Muscle layer of duodenum (tissue), 2 donors: ENCODE results near the gene OSBP.
"Not testable (repeated sequence)": the region's sequence is repeated elsewhere in the genome, so short reads cannot be mapped to it uniquely, and the experiment has no call there.

Source experiments
- H3K27ac ChIP-seq: one replicate; pipeline ENCODE4 v1.7.0; 2013; ENCODE audit warnings: mild to moderate bottlenecking, low read length
- H3K27me3 ChIP-seq: one replicate; pipeline ENCODE4 v1.7.0; 2013; ENCODE audit warnings: low read depth, mild to moderate bottlenecking, control low read depth, low read length
- H3K36me3 ChIP-seq, 2 donors: one replicate each; pipeline ENCODE4 v1.7.0; 2013; ENCODE audit warnings: low read length in 2 of 2, control low read depth in 1 of 2, mild to moderate bottlenecking in 1 of 2; ENCODE audit not compliant: insufficient read depth in 2 of 2, control insufficient read depth in 1 of 2
- H3K4me1 ChIP-seq, 2 donors: one replicate each; pipeline ENCODE4 v1.7.0; 2013; ENCODE audit warnings: low read length in 2 of 2, mild to moderate bottlenecking in 2 of 2, control low read depth in 1 of 2, moderate library complexity in 1 of 2; ENCODE audit not compliant: insufficient read depth in 2 of 2, control insufficient read depth in 1 of 2
- H3K4me3 ChIP-seq, 2 donors: one replicate each; pipeline ENCODE4 v1.7.0; 2013; ENCODE audit warnings: low read length in 2 of 2, low read depth in 1 of 2, mild to moderate bottlenecking in 1 of 2
- H3K9me3 ChIP-seq, 2 donors: one replicate each; pipeline ENCODE4 v1.7.0; 2013; ENCODE audit warnings: low read length in 2 of 2, control low read depth in 1 of 2, mild to moderate bottlenecking in 1 of 2; ENCODE audit not compliant: control insufficient read depth in 1 of 2
- donor health status: healthy.

OSBP gene

GRCh38 chr11:59550842-59551658, 64.5 kb downstream of the OSBP start:
- Histone ChIP-seq H3K27ac (peak overlapping the region; percentile 89), H3K9me3 (no peaks in the 10 kb centered on the region), H3K4me1 (no peaks in the 10 kb centered on the region), H3K36me3 (no peaks in the 10 kb centered on the region), H3K4me3 (peak overlapping the region; percentile 63 to 79), H3K27me3 (no peaks in the 10 kb centered on the region)

DNA sequence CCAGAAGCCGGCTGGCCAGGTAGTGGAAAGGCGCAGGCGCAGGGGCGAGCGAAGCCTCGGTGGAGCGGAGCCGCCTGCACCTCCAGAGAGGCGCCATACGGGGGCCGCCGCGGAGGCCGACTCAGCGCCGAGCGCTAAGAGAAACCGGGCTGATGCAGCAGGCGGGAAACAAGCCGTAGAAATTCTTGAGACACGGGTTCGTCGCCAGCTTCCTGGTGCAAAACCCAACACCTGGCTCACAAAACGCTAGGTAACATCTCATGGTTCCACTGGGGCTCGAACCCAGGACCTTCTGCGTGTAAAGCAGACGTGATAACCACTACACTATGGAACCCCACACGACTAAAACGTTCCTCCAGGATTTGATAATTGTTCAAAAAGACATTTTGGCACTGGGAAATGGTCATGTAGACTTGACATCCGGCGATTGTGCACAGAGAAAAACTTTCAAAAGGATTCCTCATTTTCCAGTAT, 65.2 kb downstream of the OSBP start:
- Histone ChIP-seq H3K27ac (peak overlapping the region; percentile 89), H3K27me3 (no peaks in the 10 kb centered on the region), H3K9me3 (no peaks in the 10 kb centered on the region), H3K4me3 (peak overlapping the region; percentile 63 to 79), H3K36me3 (no peaks in the 10 kb centered on the region), H3K4me1 (no peaks in the 10 kb centered on the region)

GRCh38 chr11:59548309-59548656, 67.3 kb downstream of the OSBP start:
- H3K36me3 ChIP-seq, result no peaks in the 10 kb centered on the region
- no peaks in the 10 kb centered on the region for H3K4me1 ChIP-seq
- H3K27me3 ChIP-seq, result no peaks in the 10 kb centered on the region
- H3K9me3 ChIP-seq, result no peaks in the 10 kb centered on the region
- no peak overlapping the region for H3K27ac ChIP-seq
- no peak overlapping the region for H3K4me3 ChIP-seq

- H3K4me3 ChIP-seq, H3K4me1 ChIP-seq, H3K9me3 ChIP-seq, H3K27me3 ChIP-seq, H3K36me3 ChIP-seq, H3K27ac ChIP-seq: not testable (repeated sequence)
Observed at GRCh38 chr11:59547605-59548308, 67.8 kb downstream of the OSBP start.

DNA sequence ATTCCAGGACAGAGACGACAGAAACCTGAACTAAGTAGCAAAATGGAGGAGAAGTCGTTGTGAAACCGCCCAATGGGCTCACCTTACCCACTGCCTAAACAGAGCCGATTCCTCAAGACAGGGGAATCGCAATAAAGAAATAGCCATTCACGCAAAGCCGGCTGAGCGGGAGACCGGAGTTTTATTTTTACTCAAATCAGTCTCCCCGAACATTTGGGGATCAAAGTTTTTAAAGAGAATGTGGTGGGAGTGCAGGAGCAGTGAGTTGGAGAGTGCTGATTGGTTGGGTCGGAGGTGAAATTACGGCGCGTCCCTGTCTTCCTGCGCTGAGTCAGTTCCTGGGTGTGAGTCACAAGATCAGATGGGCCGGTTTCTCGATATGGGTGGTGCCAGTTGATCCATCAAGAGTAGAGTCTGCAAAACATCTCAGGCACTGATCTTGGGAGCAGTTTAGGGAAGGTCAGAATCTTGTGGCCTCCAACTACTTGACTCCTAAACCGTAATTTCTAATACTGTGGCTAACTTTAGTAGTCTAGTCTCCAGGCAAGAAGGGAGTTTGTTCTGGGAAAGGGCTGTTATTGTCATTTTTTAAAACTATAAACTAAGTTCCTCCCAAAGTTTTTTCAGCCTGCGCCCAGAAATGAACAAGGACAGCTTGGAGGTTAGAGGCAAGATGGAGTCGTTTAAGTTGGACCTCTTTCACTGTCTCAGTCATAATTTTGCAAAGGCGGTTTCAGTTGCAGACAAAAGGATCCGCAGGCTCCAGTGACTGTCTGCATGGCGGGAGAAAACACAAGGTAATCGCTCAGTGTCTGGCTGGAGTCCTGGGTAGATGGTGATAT, 70.2 kb downstream of the OSBP start:
- Histone ChIP-seq H3K4me3 (no peak overlapping the region), H3K27me3 (no peaks in the 10 kb centered on the region), H3K36me3 (no peaks in the 10 kb centered on the region), H3K27ac (no peak overlapping the region), H3K4me1 (no peaks in the 10 kb centered on the region), H3K9me3 (no peaks in the 10 kb centered on the region)

GRCh38 chr11:59544869-59545178, 70.8 kb downstream of the OSBP start:
- no peaks in the 10 kb centered on the region for H3K36me3 ChIP-seq
- H3K27me3 ChIP-seq, result no peaks in the 10 kb centered on the region
- no peaks in the 10 kb centered on the region for H3K4me1 ChIP-seq
- no peak overlapping the region for H3K27ac ChIP-seq
- H3K9me3 ChIP-seq, result no peaks in the 10 kb centered on the region
- no peak overlapping the region for H3K4me3 ChIP-seq

- H3K36me3 ChIP-seq, H3K4me1 ChIP-seq, H3K27me3 ChIP-seq, H3K4me3 ChIP-seq, H3K9me3 ChIP-seq, H3K27ac ChIP-seq: not testable (repeated sequence)
Observed at GRCh38 chr11:59543713-59544112, 71.9 kb downstream of the OSBP start.

DNA sequence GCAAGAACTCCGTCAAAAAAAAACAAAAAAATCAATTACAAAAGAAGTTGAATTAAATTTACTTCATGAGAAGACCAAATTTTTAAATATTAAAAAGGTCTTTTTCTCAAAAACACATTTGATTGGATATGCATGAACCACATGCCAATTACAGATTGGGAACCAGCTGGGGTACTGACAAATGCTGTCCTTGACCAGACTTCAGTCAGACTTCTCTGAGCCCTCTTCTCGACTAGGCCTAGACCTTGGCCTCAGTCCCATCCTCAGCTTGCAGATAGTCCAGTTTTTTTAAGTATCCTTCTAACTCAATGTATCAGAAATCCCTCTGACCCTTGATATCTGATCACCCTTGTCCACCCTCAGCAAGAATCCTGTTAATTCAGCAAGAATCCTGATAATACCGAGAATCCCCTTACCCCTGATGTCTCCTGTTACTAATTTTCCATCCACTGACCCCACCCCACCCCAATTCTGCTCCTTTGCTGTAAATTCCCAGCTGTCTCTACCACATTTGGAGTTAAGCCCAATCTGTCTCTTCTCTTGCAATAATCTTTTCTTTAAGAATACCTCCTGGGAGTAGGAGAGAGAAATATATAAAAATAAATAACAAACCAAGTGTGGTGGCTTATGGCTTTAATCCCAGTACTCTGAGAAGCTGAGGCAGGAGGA, 73.3 kb downstream of the OSBP start:
- H3K36me3 ChIP-seq, result no peaks in the 10 kb centered on the region
- H3K9me3 ChIP-seq, result no peaks in the 10 kb centered on the region
- no peak overlapping the region for H3K4me3 ChIP-seq
- no peaks in the 10 kb centered on the region for H3K27me3 ChIP-seq
- H3K4me1 ChIP-seq, result peaks cover 3 to 4% of the 10 kb centered on the region in 2 donors
- H3K27ac ChIP-seq, result no peak overlapping the region

DNA sequence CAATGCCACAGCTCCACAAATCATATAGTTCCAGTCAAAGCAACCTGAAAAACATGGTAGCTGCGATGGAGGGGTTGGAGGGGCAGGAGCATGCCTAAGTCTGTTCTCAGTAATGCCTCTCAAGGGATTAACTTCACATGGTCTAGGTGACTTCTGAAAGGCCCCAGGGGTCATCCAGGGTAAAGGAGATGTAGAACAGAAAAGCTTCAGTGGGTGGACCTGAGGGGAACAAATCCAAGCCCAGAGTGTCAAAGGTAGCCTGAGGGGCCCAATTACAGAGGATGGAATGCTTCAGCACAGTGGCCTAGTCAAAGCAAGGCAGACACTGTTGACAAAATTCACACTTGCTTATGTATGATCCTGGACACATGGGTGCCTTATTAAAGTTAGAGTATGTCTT, 80.9 kb downstream of the OSBP start:
- no peak overlapping the region for H3K4me3 ChIP-seq
- peaks cover 3 to 4% of the 10 kb centered on the region in 2 donors for H3K4me1 ChIP-seq
- H3K27ac ChIP-seq, result no peak overlapping the region
- H3K9me3 ChIP-seq, result no peaks in the 10 kb centered on the region
- H3K27me3 ChIP-seq, result no peaks in the 10 kb centered on the region
- H3K36me3 ChIP-seq, result no peaks in the 10 kb centered on the region

- Histone ChIP-seq H3K36me3 (no peaks in the 10 kb centered on the region), H3K4me1 (peaks cover 0 to under 1% of the 10 kb centered on the region in 2 donors), H3K4me3 (no peak overlapping the region), H3K27ac (no peak overlapping the region), H3K27me3 (no peaks in the 10 kb centered on the region), H3K9me3 (no peaks in the 10 kb centered on the region)
Observed at GRCh38 chr11:59532620-59533019, 83.0 kb downstream of the OSBP start.

- Histone ChIP-seq H3K4me3 (no peak overlapping the region), H3K27me3 (no peaks in the 10 kb centered on the region), H3K9me3 (no peaks in the 10 kb centered on the region), H3K4me1 (no peaks in the 10 kb centered on the region), H3K27ac (no peak overlapping the region), H3K36me3 (no peaks in the 10 kb centered on the region)
Observed at GRCh38 chr11:59528711-59529110, 86.9 kb downstream of the OSBP start.
